Glutamatergic neuron (in vitro differentiated cells): Measurements from ENCODE around the gene PIP. TPM values are rescaled to one million over a fixed set of nuclear protein-coding genes. Genes with fewer than 3 reads are reported as not detected.
"Not testable (repeated sequence)": the region's sequence is repeated elsewhere in the genome, so short reads cannot be mapped to it uniquely, and the experiment has no call there.

ENCODE experiments used
- DNase-seq: peaks from one replicate; pipeline ENCODE4 v3.0.0; 2022
- H3K27ac Mint-ChIP-seq: one replicate; pipeline ENCODE4 v1.8.0; 2020; ENCODE audit warnings: mild to moderate bottlenecking, mixed read lengths, inconsistent platforms; ENCODE audit not compliant: unreplicated experiment
- H3K27me3 Mint-ChIP-seq: one replicate; pipeline ENCODE4 v1.8.0; 2020; ENCODE audit warnings: mild to moderate bottlenecking, moderate library complexity, mixed read lengths, inconsistent platforms; ENCODE audit not compliant: unreplicated experiment
- H3K36me3 Mint-ChIP-seq: one replicate; pipeline ENCODE4 v1.8.0; 2020; ENCODE audit warnings: mild to moderate bottlenecking, mixed read lengths, inconsistent platforms; ENCODE audit not compliant: unreplicated experiment
- H3K4me1 Mint-ChIP-seq: one replicate; pipeline ENCODE4 v1.8.0; 2020; ENCODE audit warnings: mild to moderate bottlenecking, low read depth, mixed read lengths, inconsistent platforms; ENCODE audit not compliant: unreplicated experiment
- H3K4me3 Mint-ChIP-seq: one replicate; pipeline ENCODE4 v1.8.0; 2020; ENCODE audit warnings: mild to moderate bottlenecking, mixed read lengths, inconsistent platforms; ENCODE audit not compliant: unreplicated experiment
- H3K9me3 Mint-ChIP-seq: one replicate; pipeline ENCODE4 v1.8.0; 2020; ENCODE audit warnings: mild to moderate bottlenecking, moderate library complexity, mixed read lengths, inconsistent platforms; ENCODE audit not compliant: unreplicated experiment
- long read RNA-seq: library from polyadenylated mRNA; unstranded; transcript quantifications from one replicate; pipeline ENCODE4 v2.0.0, GENCODE V29; 2020; ENCODE audit not compliant: unreplicated experiment
- total RNA-seq: library from RNA; stranded (reverse); fragmentation: NEBNext Ultra II Directional; extraction: Animal tissue kit (Norgen Biotek cat#: 25700); gene quantifications from one replicate; pipeline ENCODE4 v1.2.1, GENCODE V29; 2021; ENCODE audit not compliant: unreplicated experiment
- TF ChIP-seq, protein P1 (sequence below): fragments of 200-600 bp; sonication (generic); IDR thresholded peaks from one replicate; pipeline ENCODE4 v1.5.0; 2021; ENCODE audit not compliant: partially characterized antibody, unreplicated experiment

The PIP gene, protein sequence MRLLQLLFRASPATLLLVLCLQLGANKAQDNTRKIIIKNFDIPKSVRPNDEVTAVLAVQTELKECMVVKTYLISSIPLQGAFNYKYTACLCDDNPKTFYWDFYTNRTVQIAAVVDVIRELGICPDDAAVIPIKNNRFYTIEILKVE
- not detected for total RNA-seq
- long read RNA-seq: 0 reads

DNA sequence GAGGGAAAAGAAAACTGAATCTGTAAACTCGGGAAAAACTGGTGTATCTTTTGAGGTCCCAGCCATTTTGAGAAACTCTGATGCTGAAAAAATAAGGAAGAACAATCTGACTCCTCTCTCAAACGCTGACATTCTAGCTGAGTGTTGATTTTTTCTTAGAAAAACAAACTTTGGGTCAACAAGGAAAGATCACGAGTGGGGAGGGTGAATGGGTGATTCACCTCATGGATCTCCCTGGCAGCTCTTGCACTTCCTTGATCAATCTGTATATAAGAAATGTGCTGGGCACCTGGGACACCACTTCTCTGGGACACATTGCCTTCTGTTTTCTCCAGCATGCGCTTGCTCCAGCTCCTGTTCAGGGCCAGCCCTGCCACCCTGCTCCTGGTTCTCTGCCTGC is at the start of gene PIP:
PIP (plus strand) TSS at position 297 of the 400 bp plus-strand sequence; CDS start at position 337, 40 bp downstream.
- Mint-ChIP-seq H3K27me3 (peaks cover 1% of the 10 kb centered on the region), H3K4me1 (no peaks in the 10 kb centered on the region)

DNA sequence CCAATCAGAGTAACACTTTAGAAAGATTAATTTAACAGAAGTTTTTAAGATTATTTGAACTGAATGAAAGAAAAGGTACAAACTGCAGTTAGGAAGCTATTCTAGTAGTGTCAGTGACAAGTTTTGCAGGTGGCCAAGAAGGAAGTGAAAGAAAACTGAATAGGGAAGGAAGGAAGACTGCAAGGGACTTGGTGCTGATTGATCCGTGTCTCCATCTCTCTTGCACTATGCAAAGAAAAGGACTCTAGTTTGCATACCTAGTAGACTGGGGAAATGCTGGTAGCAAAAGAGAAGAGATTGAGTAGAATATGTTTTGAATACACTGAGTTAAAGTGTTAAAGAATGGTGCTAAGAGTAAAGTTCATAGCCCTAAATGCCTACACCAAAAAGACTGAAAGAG is 46.8 kb upstream of the PIP start:
- no peak overlapping the region for H3K4me3 Mint-ChIP-seq
- H3K36me3 Mint-ChIP-seq: peaks cover 9% of the 10 kb centered on the region
- TF ChIP-seq, protein P1, sequence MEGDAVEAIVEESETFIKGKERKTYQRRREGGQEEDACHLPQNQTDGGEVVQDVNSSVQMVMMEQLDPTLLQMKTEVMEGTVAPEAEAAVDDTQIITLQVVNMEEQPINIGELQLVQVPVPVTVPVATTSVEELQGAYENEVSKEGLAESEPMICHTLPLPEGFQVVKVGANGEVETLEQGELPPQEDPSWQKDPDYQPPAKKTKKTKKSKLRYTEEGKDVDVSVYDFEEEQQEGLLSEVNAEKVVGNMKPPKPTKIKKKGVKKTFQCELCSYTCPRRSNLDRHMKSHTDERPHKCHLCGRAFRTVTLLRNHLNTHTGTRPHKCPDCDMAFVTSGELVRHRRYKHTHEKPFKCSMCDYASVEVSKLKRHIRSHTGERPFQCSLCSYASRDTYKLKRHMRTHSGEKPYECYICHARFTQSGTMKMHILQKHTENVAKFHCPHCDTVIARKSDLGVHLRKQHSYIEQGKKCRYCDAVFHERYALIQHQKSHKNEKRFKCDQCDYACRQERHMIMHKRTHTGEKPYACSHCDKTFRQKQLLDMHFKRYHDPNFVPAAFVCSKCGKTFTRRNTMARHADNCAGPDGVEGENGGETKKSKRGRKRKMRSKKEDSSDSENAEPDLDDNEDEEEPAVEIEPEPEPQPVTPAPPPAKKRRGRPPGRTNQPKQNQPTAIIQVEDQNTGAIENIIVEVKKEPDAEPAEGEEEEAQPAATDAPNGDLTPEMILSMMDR: no peak
- H3K4me1 Mint-ChIP-seq: no peaks in the 10 kb centered on the region
- H3K27me3 Mint-ChIP-seq: no peaks in the 10 kb centered on the region
- no peak overlapping the region for H3K27ac Mint-ChIP-seq
- DNase-seq: no peak
- peaks cover 2% of the 10 kb centered on the region for H3K9me3 Mint-ChIP-seq

More for the DNA sequence above, at the start of gene PIP:
- Mint-ChIP-seq H3K4me3 (no peak within 1 kb of the TSS), H3K9me3 (no peaks in the 10 kb centered on the region), H3K27ac (no peak within 1 kb of the TSS), H3K36me3 (no peaks in the 10 kb centered on the region)
- DNase-seq: no peak
- TF ChIP-seq, protein P1: no peak

DNA sequence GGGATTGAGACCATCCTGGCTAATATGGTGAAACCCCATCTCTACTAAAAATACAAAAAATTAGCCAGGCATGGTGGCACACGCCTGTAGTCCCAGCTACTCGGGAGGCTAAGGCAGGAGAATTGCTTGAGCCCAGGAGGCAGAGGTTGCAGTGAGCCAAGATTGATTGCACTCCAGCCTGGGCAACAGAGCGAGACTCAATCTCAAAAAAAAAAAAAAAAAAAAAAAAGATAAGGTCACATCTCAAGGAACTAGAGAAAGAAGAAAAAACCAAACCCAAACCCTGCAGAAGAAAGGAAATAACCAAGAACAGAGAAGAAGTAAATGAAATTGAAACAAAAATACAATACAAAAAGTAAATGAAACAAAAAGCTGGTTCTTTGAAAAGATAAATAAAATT is 46.3 kb upstream of the PIP start:
- H3K36me3 Mint-ChIP-seq, H3K27me3 Mint-ChIP-seq, H3K4me1 Mint-ChIP-seq, H3K27ac Mint-ChIP-seq, H3K9me3 Mint-ChIP-seq, H3K4me3 Mint-ChIP-seq, DNase-seq: not testable (repeated sequence)

DNA sequence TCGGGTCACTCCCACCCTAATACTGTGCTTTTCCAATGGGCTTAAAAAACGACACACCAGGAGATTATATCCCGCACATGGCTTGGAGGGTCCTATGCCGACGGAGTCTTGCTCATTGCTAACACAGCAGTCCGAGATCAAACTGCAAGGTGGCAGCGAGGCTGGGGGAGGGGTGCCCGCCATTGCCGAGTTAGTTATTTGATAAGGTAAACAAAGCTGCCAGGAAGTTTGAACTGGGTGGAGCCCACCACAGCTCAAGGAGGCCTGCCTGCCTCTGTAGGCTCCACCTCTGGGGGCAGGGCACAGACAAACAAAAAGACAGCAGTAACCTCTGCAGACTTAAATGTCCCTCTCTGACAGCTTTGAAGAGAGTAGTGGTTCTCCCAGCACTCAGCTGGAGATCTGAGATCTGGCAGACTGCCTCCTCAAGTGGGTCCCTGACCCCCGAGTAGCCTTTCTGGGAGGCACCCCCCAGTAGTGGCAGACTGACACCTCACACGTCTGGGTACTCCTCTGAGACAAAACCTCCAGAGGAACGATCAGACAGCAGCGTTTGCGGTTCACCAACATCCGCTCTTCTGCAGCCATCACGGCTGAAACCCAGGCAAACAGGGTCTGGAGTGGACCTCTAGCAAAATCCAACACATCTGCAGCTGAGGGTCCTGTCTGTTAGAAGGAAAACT is 43.2 kb upstream of the PIP start:
- DNase-seq, H3K4me1 Mint-ChIP-seq, H3K9me3 Mint-ChIP-seq, H3K4me3 Mint-ChIP-seq, H3K36me3 Mint-ChIP-seq, H3K27me3 Mint-ChIP-seq, H3K27ac Mint-ChIP-seq: not testable (repeated sequence)

DNA sequence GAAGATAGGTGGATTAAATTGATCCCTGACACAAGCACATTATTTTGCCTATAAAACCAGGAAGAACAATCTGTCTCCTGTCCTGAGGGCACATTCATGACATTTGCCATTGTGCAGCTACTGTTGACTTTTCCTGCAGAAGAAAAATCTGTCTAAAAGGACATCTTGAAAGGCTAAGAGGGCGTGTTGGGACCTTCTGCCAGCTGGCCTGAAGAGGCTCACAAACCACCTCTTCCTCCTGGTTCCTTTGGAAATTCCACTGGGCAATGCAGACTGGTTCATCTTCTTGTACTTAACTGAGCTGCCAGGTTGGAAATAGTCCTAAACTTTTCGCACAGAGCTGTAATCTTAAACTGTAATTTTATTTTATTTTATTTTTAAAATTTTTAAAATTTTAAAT is 35.7 kb upstream of the PIP start:
- Mint-ChIP-seq H3K9me3 (peaks cover 2% of the 10 kb centered on the region), H3K27ac (no peak overlapping the region), H3K4me3 (no peak overlapping the region), H3K36me3 (no peaks in the 10 kb centered on the region), H3K27me3 (peaks cover 2% of the 10 kb centered on the region), H3K4me1 (no peaks in the 10 kb centered on the region)
- DNase-seq: no peak
- TF ChIP-seq, protein P1: no peak

DNA sequence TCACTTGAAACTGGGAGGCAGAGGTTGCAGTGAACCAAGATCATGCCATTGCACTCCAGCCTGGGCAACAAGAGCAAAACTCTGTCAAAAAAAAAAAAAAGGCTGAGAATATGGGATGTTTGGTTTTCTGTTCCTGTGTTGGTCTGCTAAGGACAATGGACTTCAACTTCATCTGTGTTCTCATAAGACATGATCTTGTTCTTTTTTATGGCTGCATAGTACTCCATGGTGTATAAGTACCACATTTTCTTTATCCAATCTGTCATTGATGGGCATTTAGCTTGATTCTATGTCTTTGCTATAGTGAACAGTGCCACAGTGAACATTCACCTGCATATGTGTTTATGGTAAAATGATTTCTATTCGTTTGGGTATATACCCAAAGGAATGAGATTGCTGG is 32.3 kb upstream of the PIP start:
- H3K27me3 Mint-ChIP-seq, H3K36me3 Mint-ChIP-seq, H3K9me3 Mint-ChIP-seq, DNase-seq, H3K4me1 Mint-ChIP-seq, H3K4me3 Mint-ChIP-seq, H3K27ac Mint-ChIP-seq: not testable (repeated sequence)
